GM12878 (cell line): ENCODE measurements around the gene TRIM58. TPM values are rescaled to one million over a fixed set of nuclear protein-coding genes. Genes with fewer than 3 reads are reported as not detected.

Experiments
- ATAC-seq: fragments of 200-7000 bp; cut with Tn5 transposase; 3 replicates; pipeline ENCODE4 v1.9.1; 2020; ENCODE audit warnings: mild to moderate bottlenecking, moderate library complexity
- BruUV-seq: library from RNA; stranded (reverse); fragments of 400-500 nt; replicated peaks from 2 replicates; lab custom pipeline; 2021; lab: Mats Ljungman, UMichigan
- CTCF ChIA-PET: fragments of 300-600 bp; sonication (Branson Sonifier 250); formaldehyde crosslinking; extraction: SDS; loops from one replicate; lab custom pipeline; 2021; ENCODE audit warnings: inconsistent platforms; lab: Yijun Ruan, JAX
- POLR2A ChIA-PET: fragments of 350-600 bp; formaldehyde crosslinking; extraction: SDS; loops from one replicate; lab custom pipeline; 2021; ENCODE audit warnings: inconsistent platforms; lab: Charles Lee
- RAD21 ChIA-PET: fragments of 300-600 bp; sonication (Branson Sonifier 250); formaldehyde crosslinking; loops from one replicate; lab custom pipeline; 2023; ENCODE audit warnings: antibody characterized with exemption; ENCODE audit not compliant: unreplicated experiment; lab: Charles Lee
- SMC1A ChIA-PET: fragments of 300-600 bp; sonication (Branson Sonifier 250); formaldehyde crosslinking; loops from one replicate; lab custom pipeline; 2023; ENCODE audit not compliant: unreplicated experiment, uncharacterized antibody; lab: Charles Lee
- DNase-seq: peaks from one replicate; pipeline ENCODE4 v3.0.0-alpha.2; 2011; ENCODE audit warnings: low read depth, low spot score
- FAIRE-seq: peaks from 3 replicates; lab custom pipeline; 2011; peaks lifted over from hg19 to GRCh38; lab: Jason Lieb, UNC
- H2AFZ ChIP-seq: 2 replicates; pipeline ENCODE4 v1.6.0; 2011; ENCODE audit warnings: low read depth, low read length, control low read depth; ENCODE audit not compliant: control insufficient read depth
- H3K27ac ChIP-seq: 2 replicates; pipeline ENCODE4 v1.5.1; 2011; ENCODE audit warnings: control low read depth; ENCODE audit not compliant: control insufficient read depth, insufficient read depth
- H3K27me3 ChIP-seq, 2 experiments: replicated peaks in 1 of 2; 2 replicates each; pipeline versions ENCODE4 v1.6.0 to v1.6.1; 2011; ENCODE audit warnings: low read length in 1 of 2; ENCODE audit not compliant: control insufficient read depth in 2 of 2, insufficient read depth in 2 of 2
- H3K36me3 ChIP-seq, 2 experiments: 2 replicates each; pipeline ENCODE4 v1.5.1; 2011; ENCODE audit warnings: low read length in 1 of 2; ENCODE audit not compliant: control insufficient read depth in 2 of 2, insufficient read depth in 2 of 2
- H3K4me1 ChIP-seq: 2 replicates; pipeline ENCODE4 v1.6.1; 2011; ENCODE audit warnings: mild to moderate bottlenecking, low read length, moderate library complexity, mixed read lengths; ENCODE audit not compliant: control insufficient read depth, insufficient read depth
- H3K4me2 ChIP-seq: 2 replicates; pipeline ENCODE4 v1.6.0; 2011; ENCODE audit warnings: control low read depth; ENCODE audit not compliant: control insufficient read depth, insufficient read depth
- H3K4me3 ChIP-seq: fragments of 200-600 bp; sonication (generic); 2 replicates; pipeline ENCODE4 v1.5.1; 2016
- H3K79me2 ChIP-seq: 2 replicates; pipeline ENCODE4 v1.6.0; 2011; ENCODE audit warnings: low read length; ENCODE audit not compliant: control insufficient read depth, insufficient read depth
- H3K9ac ChIP-seq: 2 replicates; pipeline ENCODE4 v1.8.0; 2011; ENCODE audit warnings: low read length, control low read depth, mixed read lengths; ENCODE audit not compliant: control insufficient read depth, insufficient read depth
- H3K9me3 ChIP-seq: replicated peaks from 3 replicates; pipeline ENCODE4 v1.5.1; 2011; ENCODE audit warnings: mild to moderate bottlenecking, low read length; ENCODE audit not compliant: control insufficient read depth, insufficient read depth
- H4K20me1 ChIP-seq: 2 replicates; pipeline ENCODE4 v1.6.0; 2011; ENCODE audit not compliant: control insufficient read depth, insufficient read depth
- BACH1 ChIP-seq: fragments of 450-650 bp; IDR thresholded peaks from 2 replicates; pipeline ENCODE4 v1.6.1; 2017; ENCODE audit warnings: mild to moderate bottlenecking, borderline replicate concordance
- CREB1 ChIP-seq: IDR thresholded peaks from 2 replicates; pipeline ENCODE4 v1.6.1; 2012; ENCODE audit warnings: low read depth, mild to moderate bottlenecking, inconsistent platforms
- FOXK2 ChIP-seq: fragments of 450-650 bp; IDR thresholded peaks from 2 replicates; pipeline ENCODE4 v1.6.1; 2017; ENCODE audit warnings: mild to moderate bottlenecking, moderate library complexity
- GATAD2B ChIP-seq: fragments of 450-650 bp; conservative IDR thresholded peaks from 2 replicates; pipeline ENCODE4 v1.6.1; 2017; ENCODE audit warnings: low read depth, mild to moderate bottlenecking, moderate library complexity
- PML ChIP-seq: IDR thresholded peaks from 2 replicates; pipeline ENCODE4 v1.6.1; 2012; ENCODE audit warnings: low read length, inconsistent platforms
- WGBS: methylation state at CpG from one replicate; pipeline ENCODE4 v1.1.6; 2016; ENCODE audit warnings: low lambda C conversion rate; ENCODE audit not compliant: insufficient replicate concordance, insufficient coverage; ENCODE audit errors: missing lambda C conversion rate; 5-methylcytosine and 5-hydroxymethylcytosine counted together
- in situ Hi-C: fragments of 300-500 bp; cut with MboI; formaldehyde crosslinking; loops from 9 replicates; pipeline ENCODE4 v1.14.3; 2018; ENCODE audit warnings: mixed read lengths
- intact Hi-C: fragments of 100-400 bp; cut with micrococcal nuclease; formaldehyde crosslinking; loops from one replicate; pipeline ENCODE4 v1.14.2; 2022; ENCODE audit not compliant: unreplicated experiment
- polyA plus RNA-seq, 11 experiments: library from polyadenylated mRNA; depleted of rRNA in 4 of 11; unstranded in 6 of 11; stranded (reverse) in 5 of 11; fragments of >200 nt; fragmentation: Nextera tagmentation in 4 of 11; fragmentation: Illumina TruSeq in 1 of 11; extraction: Ambion mirVana in 4 of 11; extraction: Trizol in 1 of 11; gene quantifications; 1 replicate in 1 of 11; 2 replicates in 10 of 11; pipeline versions ENCODE4 v1.2.1 to v1.2.3, GENCODE V29; 2011 to 2016; ENCODE audit warnings: inconsistent platforms in 2 of 11, missing spikeins in 2 of 11, low read depth in 1 of 11
- total RNA-seq, 4 experiments: library from RNA; depleted of rRNA in 3 of 4; stranded (reverse); fragments of >200 nt in 3 of 4; fragmentation: Illumina TruSeq in 1 of 4; extraction: Trizol in 1 of 4; gene quantifications; 2 replicates each; pipeline versions ENCODE4 v1.2.1 to v1.2.3, GENCODE V29; 2013 to 2021
- TF ChIP-seq, protein P1 (sequence below): fragments of 450-650 bp; IDR thresholded peaks from 2 replicates; pipeline ENCODE4 v1.6.1; 2017; ENCODE audit warnings: mild to moderate bottlenecking, moderate library complexity
- TF ChIP-seq, protein P2 (sequence below): fragments of 450-650 bp; conservative IDR thresholded peaks from 2 replicates; pipeline ENCODE4 v1.6.1; 2017; ENCODE audit warnings: mild to moderate bottlenecking, moderate library complexity
- TF ChIP-seq, protein P3 (sequence below): IDR thresholded peaks from 2 replicates; pipeline ENCODE4 v1.6.1; 2012; ENCODE audit warnings: low read depth, low read length, improper control_type of control experiment
- TF ChIP-seq, protein P4 (sequence below): fragments of 150-350 bp; IDR thresholded peaks from 2 replicates; pipeline ENCODE4 v1.6.1; 2014; ENCODE audit warnings: mild to moderate bottlenecking, low read depth, low read length

Gene TRIM58
- total and polyA plus RNA-seq, 10 of the 15 experiments (the other 5 are each of a cell fraction or from before 2014, with no cell fraction given) = not detected

DNA sequence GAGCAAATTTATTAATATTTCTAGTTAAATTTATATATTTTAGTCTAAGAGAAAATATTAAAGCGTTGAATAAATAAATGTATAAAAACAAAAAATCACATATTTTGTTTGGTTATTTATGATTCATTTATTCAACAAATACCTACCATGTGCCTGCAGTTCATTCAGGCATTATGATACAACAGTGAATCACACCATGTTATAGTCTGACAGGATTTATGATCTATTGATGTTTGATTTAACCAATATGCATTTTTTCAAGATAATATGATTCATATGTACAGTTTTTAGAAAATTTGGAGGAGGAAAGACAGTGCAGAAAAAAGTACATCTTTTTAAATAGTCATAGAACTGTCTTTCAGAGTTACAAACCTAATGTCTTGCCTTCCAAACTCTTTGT, 7.4 kb upstream of the TRIM58 start (continued):
- TF ChIP-seq, protein P1, sequence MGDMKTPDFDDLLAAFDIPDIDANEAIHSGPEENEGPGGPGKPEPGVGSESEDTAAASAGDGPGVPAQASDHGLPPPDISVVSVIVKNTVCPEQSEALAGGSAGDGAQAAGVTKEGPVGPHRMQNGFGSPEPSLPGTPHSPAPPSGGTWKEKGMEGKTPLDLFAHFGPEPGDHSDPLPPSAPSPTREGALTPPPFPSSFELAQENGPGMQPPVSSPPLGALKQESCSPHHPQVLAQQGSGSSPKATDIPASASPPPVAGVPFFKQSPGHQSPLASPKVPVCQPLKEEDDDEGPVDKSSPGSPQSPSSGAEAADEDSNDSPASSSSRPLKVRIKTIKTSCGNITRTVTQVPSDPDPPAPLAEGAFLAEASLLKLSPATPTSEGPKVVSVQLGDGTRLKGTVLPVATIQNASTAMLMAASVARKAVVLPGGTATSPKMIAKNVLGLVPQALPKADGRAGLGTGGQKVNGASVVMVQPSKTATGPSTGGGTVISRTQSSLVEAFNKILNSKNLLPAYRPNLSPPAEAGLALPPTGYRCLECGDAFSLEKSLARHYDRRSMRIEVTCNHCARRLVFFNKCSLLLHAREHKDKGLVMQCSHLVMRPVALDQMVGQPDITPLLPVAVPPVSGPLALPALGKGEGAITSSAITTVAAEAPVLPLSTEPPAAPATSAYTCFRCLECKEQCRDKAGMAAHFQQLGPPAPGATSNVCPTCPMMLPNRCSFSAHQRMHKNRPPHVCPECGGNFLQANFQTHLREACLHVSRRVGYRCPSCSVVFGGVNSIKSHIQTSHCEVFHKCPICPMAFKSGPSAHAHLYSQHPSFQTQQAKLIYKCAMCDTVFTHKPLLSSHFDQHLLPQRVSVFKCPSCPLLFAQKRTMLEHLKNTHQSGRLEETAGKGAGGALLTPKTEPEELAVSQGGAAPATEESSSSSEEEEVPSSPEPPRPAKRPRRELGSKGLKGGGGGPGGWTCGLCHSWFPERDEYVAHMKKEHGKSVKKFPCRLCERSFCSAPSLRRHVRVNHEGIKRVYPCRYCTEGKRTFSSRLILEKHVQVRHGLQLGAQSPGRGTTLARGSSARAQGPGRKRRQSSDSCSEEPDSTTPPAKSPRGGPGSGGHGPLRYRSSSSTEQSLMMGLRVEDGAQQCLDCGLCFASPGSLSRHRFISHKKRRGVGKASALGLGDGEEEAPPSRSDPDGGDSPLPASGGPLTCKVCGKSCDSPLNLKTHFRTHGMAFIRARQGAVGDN = no peak
- no peak for TF ChIP-seq PML
- no peak for TF ChIP-seq GATAD2B
- TF ChIP-seq FOXK2 = no peak
- TF ChIP-seq, protein P2, sequence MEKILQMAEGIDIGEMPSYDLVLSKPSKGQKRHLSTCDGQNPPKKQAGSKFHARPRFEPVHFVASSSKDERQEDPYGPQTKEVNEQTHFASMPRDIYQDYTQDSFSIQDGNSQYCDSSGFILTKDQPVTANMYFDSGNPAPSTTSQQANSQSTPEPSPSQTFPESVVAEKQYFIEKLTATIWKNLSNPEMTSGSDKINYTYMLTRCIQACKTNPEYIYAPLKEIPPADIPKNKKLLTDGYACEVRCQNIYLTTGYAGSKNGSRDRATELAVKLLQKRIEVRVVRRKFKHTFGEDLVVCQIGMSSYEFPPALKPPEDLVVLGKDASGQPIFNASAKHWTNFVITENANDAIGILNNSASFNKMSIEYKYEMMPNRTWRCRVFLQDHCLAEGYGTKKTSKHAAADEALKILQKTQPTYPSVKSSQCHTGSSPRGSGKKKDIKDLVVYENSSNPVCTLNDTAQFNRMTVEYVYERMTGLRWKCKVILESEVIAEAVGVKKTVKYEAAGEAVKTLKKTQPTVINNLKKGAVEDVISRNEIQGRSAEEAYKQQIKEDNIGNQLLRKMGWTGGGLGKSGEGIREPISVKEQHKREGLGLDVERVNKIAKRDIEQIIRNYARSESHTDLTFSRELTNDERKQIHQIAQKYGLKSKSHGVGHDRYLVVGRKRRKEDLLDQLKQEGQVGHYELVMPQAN = no peak

DNA sequence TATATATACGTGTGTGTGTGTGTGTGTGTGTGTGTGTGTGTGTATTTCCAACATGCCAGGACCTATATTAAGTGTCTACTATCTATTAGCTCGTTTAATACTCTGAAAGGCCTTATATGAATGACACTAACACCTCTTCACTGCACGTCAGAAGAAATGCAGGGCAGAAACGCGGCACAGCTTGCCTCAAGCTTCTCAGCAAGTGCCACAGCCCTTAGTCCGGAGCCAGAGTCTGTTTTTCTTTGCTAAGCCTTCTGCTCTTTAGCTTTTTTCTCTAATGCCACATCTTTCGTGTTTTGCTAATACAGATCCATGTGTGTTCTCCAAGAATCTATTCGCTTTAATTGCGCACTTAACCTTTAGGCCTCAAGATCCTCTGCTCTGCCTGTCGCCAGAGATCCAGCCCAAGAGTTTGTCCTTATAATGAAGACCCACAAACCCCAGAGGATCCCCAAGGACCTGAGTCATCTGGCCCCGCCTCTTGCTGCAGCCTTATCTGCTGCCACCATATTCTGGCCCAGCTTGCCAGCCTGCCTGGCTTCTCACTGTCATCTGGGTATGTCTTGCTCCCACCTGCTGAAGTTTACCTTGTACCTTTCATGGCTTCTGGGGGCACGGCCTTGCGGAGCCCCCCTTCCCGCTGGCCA, 2.0 kb upstream of the TRIM58 start:
- no peak overlapping the region for H3K4me3 ChIP-seq
- POLR2A ChIA-PET = no interaction called here
- FAIRE-seq (no peak), DNase-seq (no peak), ATAC-seq (no peak)
- H3K4me1 ChIP-seq = no peaks in the 10 kb centered on the region
- peaks cover 1 to 5% of the 10 kb centered on the region in 2 experiments; a peak in 3 of 4 replicates for H3K27me3 ChIP-seq
- no peak overlapping the region for H3K27ac ChIP-seq
- no peaks in the 10 kb centered on the region for H4K20me1 ChIP-seq
- CTCF ChIA-PET = no interaction called here
- H3K9ac ChIP-seq = no peak overlapping the region
- 37% methylated on average over 14 of the region's 14 CpGs for WGBS
- BruUV-seq = no TSS peak
- SMC1A ChIA-PET = interaction anchor here (1.0 kb wide), 1 partner anchor 175 kb away, joined by 3 read pairs; no protein-coding TSS in a partner anchor
- no peak overlapping the region for H2AFZ ChIP-seq
- no peaks in the 10 kb centered on the region for H3K9me3 ChIP-seq
- in situ Hi-C loops = no loop called here
- H3K79me2 ChIP-seq = no peaks in the 10 kb centered on the region
- H3K4me2 ChIP-seq = no peak overlapping the region
- H3K36me3 ChIP-seq = no peaks in the 10 kb centered on the region
- intact Hi-C loops = no loop called here
- RAD21 ChIA-PET = no interaction called here
- TF ChIP-seq CREB1 (no peak), BACH1 (no peak), FOXK2 (no peak)
- TF ChIP-seq, protein P3, sequence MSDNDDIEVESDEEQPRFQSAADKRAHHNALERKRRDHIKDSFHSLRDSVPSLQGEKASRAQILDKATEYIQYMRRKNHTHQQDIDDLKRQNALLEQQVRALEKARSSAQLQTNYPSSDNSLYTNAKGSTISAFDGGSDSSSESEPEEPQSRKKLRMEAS = no peak
- TF ChIP-seq, protein P4, sequence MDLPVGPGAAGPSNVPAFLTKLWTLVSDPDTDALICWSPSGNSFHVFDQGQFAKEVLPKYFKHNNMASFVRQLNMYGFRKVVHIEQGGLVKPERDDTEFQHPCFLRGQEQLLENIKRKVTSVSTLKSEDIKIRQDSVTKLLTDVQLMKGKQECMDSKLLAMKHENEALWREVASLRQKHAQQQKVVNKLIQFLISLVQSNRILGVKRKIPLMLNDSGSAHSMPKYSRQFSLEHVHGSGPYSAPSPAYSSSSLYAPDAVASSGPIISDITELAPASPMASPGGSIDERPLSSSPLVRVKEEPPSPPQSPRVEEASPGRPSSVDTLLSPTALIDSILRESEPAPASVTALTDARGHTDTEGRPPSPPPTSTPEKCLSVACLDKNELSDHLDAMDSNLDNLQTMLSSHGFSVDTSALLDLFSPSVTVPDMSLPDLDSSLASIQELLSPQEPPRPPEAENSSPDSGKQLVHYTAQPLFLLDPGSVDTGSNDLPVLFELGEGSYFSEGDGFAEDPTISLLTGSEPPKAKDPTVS = no peak
- TF ChIP-seq, protein P1 = no peak
